ENCODE measurements around the gene COMT. TPM values are rescaled to one million over a fixed set of nuclear protein-coding genes. Genes with fewer than 3 reads are reported as not detected.
"Not testable (repeated sequence)": the region's sequence is repeated elsewhere in the genome, so short reads cannot be mapped to it uniquely, and the experiment has no call there.

The COMT gene
- total and polyA plus RNA-seq, 7 donors = 63.6 to 146 (median 117) TPM

- WGBS, 3 donors = 83 to 86% (median 86%) methylated on average over 22 to 23 of the region's 23 CpGs
- peaks cover 0 to 62% of the 10 kb centered on the region in 2 donors for H3K36me3 ChIP-seq (ENCODE audit: insufficient read depth in 1 of 2, low read depth in 1 of 2)
- intact Hi-C loops (cut with DNase I) = no loop called here
Observed at GRCh38 chr22:19918332-19919106, 23.1 kb upstream of the COMT start.

GRCh38 chr22:19919701-19920363, 21.7 kb upstream of the COMT start:
- Histone ChIP-seq H3K4me3 (no peak overlapping the region), H3K4me1 (no peaks in the 10 kb centered on the region), H3K27me3 (ENCODE audit: insufficient read depth in 3 of 3, low read length in 2 of 3) (no peaks in the 10 kb centered on the region), H3K36me3 (ENCODE audit: insufficient read depth in 1 of 2, low read depth in 1 of 2) (peaks cover 0 to 48% of the 10 kb centered on the region in 2 donors), H3K9me3 (no peaks in the 10 kb centered on the region), H3K27ac (no peak overlapping the region)
- ATAC-seq (no peak), DNase-seq (no peak)
- intact Hi-C loops (cut with DNase I) = no loop called here
- 95 to 96% (median 95%) methylated on average over 13 of the region's 13 CpGs for WGBS, 3 donors
- no peak for TF ChIP-seq CTCF (IDR thresholded peaks at IDR 0.05)

More at GRCh38 chr22:19918332-19919106, 23.1 kb upstream of the COMT start:
- Histone ChIP-seq H3K27me3 (ENCODE audit: insufficient read depth in 3 of 3, low read length in 2 of 3) (no peaks in the 10 kb centered on the region), H3K4me3 (no peak overlapping the region), H3K4me1 (no peaks in the 10 kb centered on the region), H3K27ac (no peak overlapping the region), H3K9me3 (no peaks in the 10 kb centered on the region)
- no peak for TF ChIP-seq CTCF (IDR thresholded peaks at IDR 0.05)
- DNase-seq = no peak
- ATAC-seq = no peak

GRCh38 chr22:19921544-19922081, 20.0 kb upstream of the COMT start:
- intact Hi-C loops (cut with DNase I) = no loop called here
- peaks cover 0 to 34% of the 10 kb centered on the region in 2 donors for H3K36me3 ChIP-seq (ENCODE audit: insufficient read depth in 1 of 2, low read depth in 1 of 2)
- 68 to 87% (median 78%) methylated on average over 3 of the region's 3 CpGs for WGBS, 3 donors
- ATAC-seq = no peak
- no peak overlapping the region for H3K4me3 ChIP-seq
- no peaks in the 10 kb centered on the region for H3K9me3 ChIP-seq
- no peak for TF ChIP-seq CTCF (IDR thresholded peaks at IDR 0.05)
- H3K27ac ChIP-seq = no peak overlapping the region
- no peaks in the 10 kb centered on the region for H3K4me1 ChIP-seq
- no peak for DNase-seq
- no peaks in the 10 kb centered on the region for H3K27me3 ChIP-seq (ENCODE audit: insufficient read depth in 3 of 3, low read length in 2 of 3)

GRCh38 chr22:19923914-19924513, 17.6 kb upstream of the COMT start:
- no peak for ATAC-seq
- H3K9me3 ChIP-seq = no peaks in the 10 kb centered on the region
- H3K4me1 ChIP-seq = no peaks in the 10 kb centered on the region
- intact Hi-C loops (cut with DNase I) = no loop called here
- 89 to 97% (median 94%) methylated on average over 12 of the region's 12 CpGs for WGBS, 3 donors
- H3K4me3 ChIP-seq = no peak overlapping the region
- H3K27ac ChIP-seq = no peak overlapping the region
- peaks cover 0 to 10% of the 10 kb centered on the region in 2 donors for H3K36me3 ChIP-seq (ENCODE audit: insufficient read depth in 1 of 2, low read depth in 1 of 2)
- no peak for TF ChIP-seq CTCF (IDR thresholded peaks at IDR 0.05)
- no peak for DNase-seq
- H3K27me3 ChIP-seq (ENCODE audit: insufficient read depth in 3 of 3, low read length in 2 of 3) = no peaks in the 10 kb centered on the region

GRCh38 chr22:19926028-19926427, 15.5 kb upstream of the COMT start:
- H3K9me3 ChIP-seq; H3K27ac ChIP-seq; H3K27me3 ChIP-seq (ENCODE audit: insufficient read depth in 3 of 3, low read length in 2 of 3); ATAC-seq; H3K4me1 ChIP-seq; intact Hi-C loops (cut with DNase I); DNase-seq; H3K4me3 ChIP-seq: not testable (repeated sequence)
- H3K36me3 ChIP-seq (ENCODE audit: insufficient read depth in 1 of 2, low read depth in 1 of 2) = peaks cover 0 to 17% of the 10 kb centered on the region in 2 donors
- 88 to 96% (median 91%) methylated on average over 11 of the region's 11 CpGs for WGBS, 3 donors
